HG03469 (cell line): ENCODE results near the gene NAP1L1.
"Not testable (repeated sequence)": the region's sequence is repeated elsewhere in the genome, so short reads cannot be mapped to it uniquely, and the experiment has no call there.

Source experiments
- ATAC-seq: cut with Tn5 transposase; IDR thresholded peaks from one replicate; pipeline ENCODE4 v1.9.1; 2021; ENCODE audit warnings: mild to moderate bottlenecking, moderate library complexity, moderate number of reproducible peaks; ENCODE audit not compliant: unreplicated experiment

The NAP1L1 gene

GRCh38 chr12:75994069-75994740, 90.3 kb downstream of the NAP1L1 start:
- no peak for ATAC-seq

- ATAC-seq = no peak
These were observed 92.7 kb downstream of the NAP1L1 start for GRCh38 chr12:75991753-75992152.

DNA sequence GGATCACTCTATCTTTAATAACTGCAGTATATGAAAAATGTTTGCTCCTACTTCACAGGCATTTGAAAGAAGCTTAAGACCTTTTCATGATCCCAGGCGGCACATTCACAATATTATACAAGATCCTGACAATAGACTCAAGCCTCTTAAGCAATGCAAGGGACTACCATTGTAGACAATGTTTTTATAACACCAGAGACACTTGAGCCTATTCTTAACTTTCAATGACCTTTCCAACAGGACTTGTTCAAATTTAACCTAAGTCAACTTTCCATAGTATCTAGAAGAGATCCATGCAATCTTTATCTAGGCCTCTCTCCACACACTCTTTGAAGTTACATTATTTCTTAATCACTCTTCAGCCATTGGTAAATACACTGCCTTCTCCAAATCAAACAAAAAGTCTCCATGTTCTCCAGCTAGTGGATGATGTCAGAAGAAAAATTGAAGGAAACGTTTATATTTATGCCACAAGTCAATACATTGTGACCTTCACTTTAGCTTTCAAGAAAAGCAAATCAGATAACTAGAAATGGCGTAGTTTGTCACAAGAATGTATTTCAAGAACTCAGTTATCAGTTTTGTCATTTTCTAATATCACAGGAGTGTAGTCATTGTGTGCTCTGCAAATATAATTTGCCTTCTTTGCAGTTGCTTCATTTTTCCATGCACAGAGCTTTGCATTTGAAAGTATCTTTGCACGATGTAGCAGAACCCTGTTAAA, 94.1 kb downstream of the NAP1L1 start:
- no peak for ATAC-seq

DNA sequence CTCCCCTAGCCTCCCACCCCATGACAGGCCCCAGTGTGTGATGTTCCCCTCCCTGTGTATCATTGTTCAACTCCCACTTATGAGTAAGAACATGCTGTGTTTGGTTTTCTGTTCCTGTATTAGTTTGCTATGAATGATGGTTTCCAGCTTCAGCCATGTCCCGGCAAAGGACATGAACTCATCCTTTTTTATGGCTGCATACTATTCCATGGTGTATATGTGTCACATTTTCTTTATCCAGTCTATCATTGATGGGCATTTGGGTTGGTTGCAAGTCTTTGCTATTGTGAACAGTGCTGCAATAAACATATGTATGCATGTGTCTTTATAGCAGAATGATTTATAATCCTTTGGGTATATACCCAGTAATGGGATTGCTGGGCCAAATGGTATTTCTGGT, 96.8 kb downstream of the NAP1L1 start:
- ATAC-seq = not testable (repeated sequence)
